Measurements from ENCODE around the gene SLC6A18.
"Not testable (repeated sequence)": the region's sequence is repeated elsewhere in the genome, so short reads cannot be mapped to it uniquely, and the experiment has no call there.

SLC6A18 gene

GRCh38 chr5:1251678-1252580 lies 26.7 kb downstream of the SLC6A18 start:
- no peak for DNase-seq (ENCODE audit: low read depth in 2 of 3, low spot score in 1 of 3)

DNA sequence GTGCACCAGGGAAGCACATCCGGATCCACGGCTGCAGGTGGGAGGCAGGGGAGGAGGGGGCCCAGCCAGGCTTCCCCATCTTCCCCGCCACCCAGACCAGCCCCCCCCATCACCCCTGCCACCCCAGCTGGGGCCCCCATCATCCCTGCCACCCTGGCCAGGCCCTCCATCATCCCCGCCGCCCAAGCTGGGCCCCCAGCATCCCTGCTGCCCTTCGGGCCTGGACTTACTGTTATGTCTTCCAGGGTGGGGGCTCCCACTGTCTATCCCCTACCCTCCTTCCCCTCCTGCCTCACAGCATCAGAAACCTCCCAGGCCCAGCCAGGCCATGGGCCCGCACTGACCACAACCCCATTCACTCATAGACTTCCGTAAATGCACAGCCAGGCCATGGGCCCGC lies 27.5 kb downstream of the SLC6A18 start:
- no peak for DNase-seq (ENCODE audit: low read depth in 2 of 3, low spot score in 1 of 3)

DNA sequence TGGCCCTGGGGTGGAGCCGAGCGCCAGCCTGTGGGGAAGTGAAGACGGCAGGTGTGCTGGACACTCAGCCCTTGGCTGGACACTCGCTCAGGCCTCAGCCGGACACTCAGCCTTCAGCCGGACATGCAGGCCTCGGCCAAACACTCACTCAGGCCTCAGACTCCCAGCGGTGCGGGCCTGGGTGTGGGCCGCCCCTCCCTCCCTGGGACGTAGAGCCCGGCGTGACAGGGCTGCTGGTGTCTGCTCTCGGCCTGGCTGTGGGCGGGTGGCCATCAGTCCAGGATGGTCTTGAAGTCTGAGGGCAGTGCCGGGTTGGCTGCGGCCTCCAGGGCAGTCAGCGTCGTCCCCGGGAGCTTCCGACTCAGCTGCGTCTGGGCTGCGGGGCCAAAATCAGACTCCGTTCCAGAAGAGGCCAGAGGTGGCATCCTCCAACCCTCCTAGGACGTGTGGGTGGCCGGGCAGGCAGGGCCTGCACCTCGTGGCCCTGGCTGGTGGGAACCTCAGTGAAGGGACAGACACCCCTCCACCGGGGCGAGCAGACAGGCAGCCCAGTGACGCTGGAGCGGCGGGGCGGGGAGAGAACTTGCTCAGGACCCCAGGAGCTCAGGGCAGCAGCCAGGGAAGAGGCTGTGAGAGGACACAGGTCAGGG lies 28.4 kb downstream of the SLC6A18 start:
- no peak for DNase-seq (ENCODE audit: low read depth in 2 of 3, low spot score in 1 of 3)

GRCh38 chr5:1254196-1254595 lies 29.0 kb downstream of the SLC6A18 start:
- DNase-seq (ENCODE audit: low read depth in 2 of 3, low spot score in 1 of 3): no peak

GRCh38 chr5:1255081-1255561 lies 29.9 kb downstream of the SLC6A18 start:
- DNase-seq (ENCODE audit: low read depth in 2 of 3, low spot score in 1 of 3): peak in 2 of 3 donors; percentile 8

GRCh38 chr5:1256776-1257175 lies 31.6 kb downstream of the SLC6A18 start:
- DNase-seq (ENCODE audit: low read depth in 2 of 3, low spot score in 1 of 3): no peak

DNA sequence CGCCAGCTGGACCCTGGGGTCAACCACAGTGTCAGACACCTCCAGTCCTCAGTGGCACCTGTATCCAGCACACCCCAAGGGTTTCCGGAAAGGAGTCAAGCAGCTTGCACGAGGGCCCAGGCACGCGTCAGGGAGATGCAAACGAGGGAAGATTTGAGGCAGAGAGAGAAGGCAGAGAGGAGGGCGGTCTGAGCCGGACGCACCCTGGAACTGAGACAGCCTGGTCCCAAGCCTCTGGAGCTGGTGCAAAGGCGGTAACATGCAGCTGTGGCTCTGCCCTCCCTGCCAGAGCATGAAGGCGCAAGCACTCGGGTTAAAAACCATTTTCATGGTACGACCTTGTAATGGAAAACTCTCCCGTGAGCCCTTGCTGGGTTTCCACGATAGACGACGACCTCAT lies 32.2 kb downstream of the SLC6A18 start:
- DNase-seq (ENCODE audit: low read depth in 2 of 3, low spot score in 1 of 3): no peak

GRCh38 chr5:1257841-1258240 lies 32.7 kb downstream of the SLC6A18 start:
- no peak for DNase-seq (ENCODE audit: low read depth in 2 of 3, low spot score in 1 of 3)

DNA sequence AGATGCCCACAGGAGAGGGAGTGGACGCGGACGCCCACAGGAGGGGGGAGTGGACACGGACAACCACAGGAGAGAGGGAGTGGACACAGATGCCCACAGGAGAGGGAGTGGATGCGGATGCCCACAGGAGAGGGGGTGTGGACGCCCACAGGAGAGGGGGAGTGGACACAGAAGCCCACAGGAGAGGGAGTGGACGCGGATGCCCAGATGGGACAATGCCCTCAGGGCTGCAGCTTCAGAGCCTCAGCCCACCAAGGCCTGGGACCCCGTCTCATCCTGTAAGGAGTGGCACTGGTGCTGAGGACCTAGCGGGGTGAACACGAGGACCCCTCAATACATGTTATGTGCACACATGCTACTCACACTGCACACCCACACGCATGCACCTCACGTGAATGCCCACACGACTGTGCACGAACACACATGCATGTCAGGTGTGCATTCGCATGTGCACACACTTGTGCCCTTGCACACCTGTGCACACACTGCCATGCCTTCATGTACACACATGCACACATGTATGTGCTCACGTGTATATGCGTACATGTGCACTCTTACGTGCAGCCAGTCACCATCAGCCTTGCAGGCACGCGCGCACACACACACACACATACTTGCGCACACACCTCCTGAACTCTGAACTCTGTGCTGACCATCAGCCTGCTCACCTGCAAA lies 34.8 kb downstream of the SLC6A18 start:
- DNase-seq (ENCODE audit: low read depth in 2 of 3, low spot score in 1 of 3): no peak

- DNase-seq (ENCODE audit: low read depth in 2 of 3, low spot score in 1 of 3): no peak
Measured at GRCh38 chr5:1261643-1262042, 36.5 kb downstream of the SLC6A18 start.

DNA sequence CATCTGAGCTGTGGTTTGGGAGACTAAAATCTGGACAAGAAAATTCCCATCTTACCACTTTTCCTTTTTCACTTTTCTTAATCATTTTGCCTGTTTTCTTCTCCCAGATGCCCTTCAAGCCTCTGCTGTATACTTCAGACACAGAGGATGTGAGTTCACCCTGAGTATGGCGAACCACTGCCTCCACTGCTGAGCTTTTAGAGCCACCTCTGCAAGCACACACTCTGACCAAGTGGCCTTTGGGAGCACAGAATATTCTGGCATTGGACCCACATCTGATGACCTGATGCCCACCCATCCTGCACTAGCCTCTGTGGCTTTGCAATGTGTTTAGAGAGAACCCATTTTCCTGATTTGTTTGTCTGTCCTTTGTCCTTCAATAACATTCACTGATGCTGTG lies 37.2 kb downstream of the SLC6A18 start:
- no peak for DNase-seq (ENCODE audit: low read depth in 2 of 3, low spot score in 1 of 3)

- DNase-seq (ENCODE audit: low read depth in 2 of 3, low spot score in 1 of 3): no peak
Measured at GRCh38 chr5:1264211-1264610, 39.0 kb downstream of the SLC6A18 start.

GRCh38 chr5:1265026-1265425 lies 39.8 kb downstream of the SLC6A18 start:
- no peak for DNase-seq (ENCODE audit: low read depth in 2 of 3, low spot score in 1 of 3)

DNA sequence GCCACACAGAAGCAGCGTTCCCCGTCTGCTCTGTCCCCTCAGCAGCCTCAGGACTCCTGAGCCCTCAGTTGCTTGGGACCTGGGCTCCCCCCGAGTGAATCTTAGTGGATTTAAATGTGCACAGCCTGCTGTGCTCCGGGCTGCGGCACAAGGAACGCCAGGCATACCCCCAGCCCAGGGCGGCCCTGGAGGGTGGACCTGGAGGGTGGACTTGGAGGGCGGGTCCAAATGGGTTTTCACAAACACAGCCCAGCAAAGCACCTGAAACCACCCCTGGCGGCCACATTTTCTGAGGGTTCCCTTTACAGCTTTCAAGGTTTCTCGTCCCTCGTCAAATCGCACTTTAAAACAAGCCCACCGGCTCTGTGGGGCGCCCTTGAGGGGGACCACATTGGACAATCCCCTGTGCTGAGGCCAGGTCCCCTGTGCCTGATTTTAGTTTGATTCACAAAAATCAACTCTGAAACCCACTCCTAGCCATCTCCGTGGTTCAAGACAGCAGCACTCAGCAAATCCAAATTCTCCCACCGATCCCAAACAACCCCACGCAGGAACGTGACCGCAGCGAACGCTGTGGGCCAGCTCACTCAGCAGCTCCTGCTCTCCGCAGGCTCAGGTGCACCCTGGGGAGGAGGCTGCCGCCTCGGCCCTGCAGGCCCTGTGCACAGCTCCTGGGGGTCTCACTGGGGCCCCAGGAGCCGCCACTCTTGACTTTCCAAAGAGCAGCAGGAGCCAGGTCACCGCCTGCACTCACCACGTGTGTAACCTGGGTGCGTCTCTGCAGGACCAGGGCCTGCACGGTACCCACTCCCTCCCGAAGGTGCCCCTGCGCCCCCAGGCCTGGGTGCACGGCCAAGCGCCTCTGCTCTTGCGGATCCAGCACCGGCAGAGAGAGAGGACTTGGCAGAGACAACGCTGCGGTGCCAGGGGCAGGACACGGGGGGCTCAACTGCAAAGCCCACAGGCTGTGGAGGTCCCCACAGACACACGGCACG lies 40.6 kb downstream of the SLC6A18 start:
- DNase-seq (ENCODE audit: low read depth in 2 of 3, low spot score in 1 of 3): no peak

DNA sequence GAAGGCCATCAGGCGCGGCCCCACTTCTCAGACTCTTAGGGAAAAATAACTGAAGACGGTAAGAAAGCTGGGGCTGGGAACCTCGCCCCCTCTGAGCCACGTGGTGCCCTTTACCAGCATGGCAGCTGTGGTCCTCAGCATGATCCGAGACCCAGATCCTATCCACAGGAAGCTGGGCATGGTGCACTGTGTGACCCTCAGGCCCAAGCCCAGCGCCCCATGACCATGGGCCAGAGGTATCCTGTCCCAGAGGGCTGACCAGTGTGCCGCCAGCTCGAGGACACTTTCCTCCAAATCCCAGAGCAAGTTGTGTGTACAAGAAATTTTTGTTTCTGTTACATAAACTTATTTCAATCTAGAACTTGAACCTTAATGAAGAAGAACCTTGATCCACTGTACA lies 41.6 kb downstream of the SLC6A18 start:
- no peak for DNase-seq (ENCODE audit: low read depth in 2 of 3, low spot score in 1 of 3)

- DNase-seq (ENCODE audit: low read depth in 2 of 3, low spot score in 1 of 3): not testable (repeated sequence)
Measured at GRCh38 chr5:1267464-1267863, 42.3 kb downstream of the SLC6A18 start.

GRCh38 chr5:1268056-1268455 lies 42.9 kb downstream of the SLC6A18 start:
- no peak for DNase-seq (ENCODE audit: low read depth in 2 of 3, low spot score in 1 of 3)

GRCh38 chr5:1268666-1269065 lies 43.5 kb downstream of the SLC6A18 start:
- DNase-seq (ENCODE audit: low read depth in 2 of 3, low spot score in 1 of 3): peak in 1 of 3 donors; percentile 10

- no peak for DNase-seq (ENCODE audit: low read depth in 2 of 3, low spot score in 1 of 3)
Measured at GRCh38 chr5:1270426-1270825, 45.2 kb downstream of the SLC6A18 start.
